ENCODE data around the gene ASPSCR1. TPM values are rescaled to one million over a fixed set of nuclear protein-coding genes. Genes with fewer than 3 reads are reported as not detected.

ASPSCR1 gene
- total and polyA plus RNA-seq, 2 of the 4 experiments (the other 2 are of a cell fraction) = 7.2 to 17.2 TPM

DNA sequence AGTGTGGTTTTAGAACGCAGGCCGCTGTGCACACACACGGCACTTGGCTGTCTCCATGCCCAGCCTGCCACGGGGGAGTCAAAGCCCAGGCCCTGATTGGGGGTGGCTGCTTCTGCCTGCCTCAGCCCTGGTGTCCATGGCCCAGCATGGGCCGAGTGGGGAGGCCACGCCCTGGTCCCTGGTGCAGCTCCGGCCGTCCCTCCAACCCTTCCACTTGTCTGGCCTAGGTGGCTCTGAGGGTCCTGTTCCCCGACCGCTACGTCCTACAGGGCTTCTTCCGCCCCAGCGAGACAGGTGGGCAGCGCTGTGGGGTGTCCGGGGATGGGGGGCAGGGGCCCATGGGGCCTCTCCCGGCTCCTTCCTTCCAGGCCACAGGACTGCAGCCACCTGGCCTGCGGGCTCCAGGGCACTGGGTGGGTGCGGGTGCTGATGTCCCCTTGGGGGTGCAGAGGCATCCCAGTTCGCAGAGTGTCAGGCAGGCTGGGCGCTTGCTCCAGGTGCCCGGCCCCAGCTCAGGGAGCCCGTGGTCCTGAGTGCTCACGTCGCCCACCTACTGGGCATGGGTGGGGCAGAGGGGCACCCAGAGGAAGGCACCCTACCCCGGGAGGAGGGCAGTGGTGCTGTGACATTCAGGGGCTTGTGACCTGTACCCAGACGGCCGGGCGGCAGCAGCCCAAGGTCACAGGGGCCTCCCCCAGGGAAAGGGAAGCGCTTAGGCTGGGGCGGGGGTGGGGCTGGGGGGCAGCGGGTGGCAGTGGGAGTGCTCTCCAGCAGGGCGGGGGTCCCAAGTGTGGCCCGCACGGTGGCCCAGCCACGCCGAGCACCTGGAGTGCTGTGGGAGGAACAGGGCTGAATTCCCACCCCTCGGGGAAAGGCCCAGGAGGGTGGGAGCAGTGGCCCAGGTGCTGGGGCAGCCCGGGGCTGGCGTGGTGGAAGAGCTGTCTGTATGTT lies 33.4 kb downstream of the ASPSCR1 start:
- H3K36me3 ChIP-seq (ENCODE audit: control insufficient read depth, insufficient read depth, low read length) = peaks cover 3% of the 10 kb centered on the region; the same call in 1 of the 2 replicates
- no TSS peak for BruUV-seq (replicated peaks)
- peaks cover 5% of the 10 kb centered on the region for H3K9me1 ChIP-seq (ENCODE audit: insufficient read depth, low read length)
- peaks cover 0 to 7% of the 10 kb centered on the region in 2 experiments; a peak in 2 of 4 replicates for H3K79me1 ChIP-seq (ENCODE audit: low read depth in 1 of 2, low read length in 2 of 2)
- H3K4me2 ChIP-seq (ENCODE audit: low read depth, low read length) = no peak overlapping the region
- ChIA-PET POLR2A (ENCODE audit: unreplicated experiment) (no interaction called here), CTCF (no interaction called here)
- H3K14ac ChIP-seq (replicated peaks; ENCODE audit: low read depth, low read length) = no peak overlapping the region
- no peak overlapping the region for H3K4me3 ChIP-seq (ENCODE audit: insufficient read depth, low read depth, low read length)
- dilution Hi-C loops (cut with HindIII; ENCODE audit: low sequenced_read_pairs, unreplicated experiment) (no loop called here), in situ Hi-C loops (cut with MboI; ENCODE audit: low sequenced_read_pairs) (no loop called here), intact Hi-C loops (cut with micrococcal nuclease) (no loop called here)
- H4K91ac ChIP-seq (ENCODE audit: insufficient read depth, low read depth, low read length) = no peak overlapping the region
- no peak overlapping the region for H2BK15ac ChIP-seq (ENCODE audit: low read depth, low read length)
- H3K27ac ChIP-seq (ENCODE audit: insufficient read depth, low read length) = no peak overlapping the region
- H2AK9ac ChIP-seq (replicated peaks; ENCODE audit: low read depth, low read length, poor library complexity) = peak overlapping the region; percentile 28
- H3K18ac ChIP-seq (ENCODE audit: low read depth, low read length) = no peak overlapping the region
- H3K27me3 ChIP-seq (ENCODE audit: control insufficient read depth, insufficient read depth, low read length) = no peaks in the 10 kb centered on the region
- DNase-seq (no peak), ATAC-seq (ENCODE audit: low read depth) (no peak)
- no peaks in the 10 kb centered on the region for H3K9me3 ChIP-seq (ENCODE audit: control insufficient read depth, insufficient read depth, low read length)
- no peak overlapping the region for H2BK120ac ChIP-seq (ENCODE audit: low read depth, low read length)
- H4K5ac ChIP-seq (ENCODE audit: low read depth, low read length) = no peak overlapping the region
- H2AK5ac ChIP-seq (ENCODE audit: low read depth, low read length) = no peak overlapping the region
- no peak overlapping the region for H3K56ac ChIP-seq (ENCODE audit: extremely low read depth, insufficient read depth, low read length)
- no peak overlapping the region for H2BK5ac ChIP-seq (ENCODE audit: low read depth, low read length, poor library complexity, severe bottlenecking)
- H3K9ac ChIP-seq (ENCODE audit: low read depth, low read length) = no peak overlapping the region
- H4K8ac ChIP-seq (ENCODE audit: low read depth in 2 of 2, low read length in 2 of 2) = no peak overlapping the region
- WGBS, 2 experiments (ENCODE audit: extremely low coverage in 2 of 2, insufficient read length in 1 of 2) = 93% methylated on average over 6 of the region's 39 CpGs; no CpG with 5 or more reads in 1 of the 2 experiments
- H3K4me1 ChIP-seq (ENCODE audit: control insufficient read depth, insufficient read depth, low read length) = peaks cover 7% of the 10 kb centered on the region
- no peak overlapping the region for H3K23ac ChIP-seq (ENCODE audit: low read depth, low read length)
- H2AFZ ChIP-seq (replicated peaks; ENCODE audit: low read length, poor library complexity) = no peak overlapping the region
- no peak overlapping the region for H3K4ac ChIP-seq (ENCODE audit: low read depth, low read length)
- no peak overlapping the region for H2BK20ac ChIP-seq (ENCODE audit: low read depth, low read length)
- no peaks in the 10 kb centered on the region; the same call in 1 of the 2 replicates for H4K20me1 ChIP-seq (ENCODE audit: insufficient read depth, low read length)
- no peak for TF ChIP-seq BHLHE40 (IDR thresholded peaks at IDR 0.05; ENCODE audit: low read depth, low read length)
- TF ChIP-seq, protein P1, sequence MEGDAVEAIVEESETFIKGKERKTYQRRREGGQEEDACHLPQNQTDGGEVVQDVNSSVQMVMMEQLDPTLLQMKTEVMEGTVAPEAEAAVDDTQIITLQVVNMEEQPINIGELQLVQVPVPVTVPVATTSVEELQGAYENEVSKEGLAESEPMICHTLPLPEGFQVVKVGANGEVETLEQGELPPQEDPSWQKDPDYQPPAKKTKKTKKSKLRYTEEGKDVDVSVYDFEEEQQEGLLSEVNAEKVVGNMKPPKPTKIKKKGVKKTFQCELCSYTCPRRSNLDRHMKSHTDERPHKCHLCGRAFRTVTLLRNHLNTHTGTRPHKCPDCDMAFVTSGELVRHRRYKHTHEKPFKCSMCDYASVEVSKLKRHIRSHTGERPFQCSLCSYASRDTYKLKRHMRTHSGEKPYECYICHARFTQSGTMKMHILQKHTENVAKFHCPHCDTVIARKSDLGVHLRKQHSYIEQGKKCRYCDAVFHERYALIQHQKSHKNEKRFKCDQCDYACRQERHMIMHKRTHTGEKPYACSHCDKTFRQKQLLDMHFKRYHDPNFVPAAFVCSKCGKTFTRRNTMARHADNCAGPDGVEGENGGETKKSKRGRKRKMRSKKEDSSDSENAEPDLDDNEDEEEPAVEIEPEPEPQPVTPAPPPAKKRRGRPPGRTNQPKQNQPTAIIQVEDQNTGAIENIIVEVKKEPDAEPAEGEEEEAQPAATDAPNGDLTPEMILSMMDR (conservative IDR thresholded peaks at IDR 0.05; ENCODE audit: low read depth, low read length) = no peak
- no peak for TF ChIP-seq CHD1 (IDR thresholded peaks at IDR 0.05; ENCODE audit: low read depth, low read length)
- TF ChIP-seq FOS (IDR thresholded peaks at IDR 0.05; ENCODE audit: low read depth, low read length) = no peak
- no peak for TF ChIP-seq MXI1 (IDR thresholded peaks at IDR 0.05; ENCODE audit: borderline replicate concordance, low read depth, low read length)
- TF ChIP-seq RFX5 (IDR thresholded peaks at IDR 0.05; ENCODE audit: low read depth, low read length) = no peak
- TF ChIP-seq SMC3 (IDR thresholded peaks at IDR 0.05; ENCODE audit: low read depth, low read length) = no peak
- no peak for TF ChIP-seq RCOR1 (IDR thresholded peaks at IDR 0.05; ENCODE audit: insufficient replicate concordance, low read length)
- TF ChIP-seq CEBPB (IDR thresholded peaks at IDR 0.05; ENCODE audit: low read depth, low read length) = no peak
- TF ChIP-seq NFE2L2 (IDR thresholded peaks at IDR 0.05; ENCODE audit: low read depth, low read length) = no peak
- TF ChIP-seq MAZ (IDR thresholded peaks at IDR 0.05; ENCODE audit: borderline replicate concordance, low read depth, low read length) = no peak
- no peak for TF ChIP-seq MAFK (IDR thresholded peaks at IDR 0.05; ENCODE audit: low read depth, low read length)
- no peak for TF ChIP-seq RAD21 (IDR thresholded peaks at IDR 0.05; ENCODE audit: low read length)
- no peak for TF ChIP-seq POLR2A (IDR thresholded peaks at IDR 0.05; ENCODE audit: low read depth, low read length)
- TF ChIP-seq, protein P2, sequence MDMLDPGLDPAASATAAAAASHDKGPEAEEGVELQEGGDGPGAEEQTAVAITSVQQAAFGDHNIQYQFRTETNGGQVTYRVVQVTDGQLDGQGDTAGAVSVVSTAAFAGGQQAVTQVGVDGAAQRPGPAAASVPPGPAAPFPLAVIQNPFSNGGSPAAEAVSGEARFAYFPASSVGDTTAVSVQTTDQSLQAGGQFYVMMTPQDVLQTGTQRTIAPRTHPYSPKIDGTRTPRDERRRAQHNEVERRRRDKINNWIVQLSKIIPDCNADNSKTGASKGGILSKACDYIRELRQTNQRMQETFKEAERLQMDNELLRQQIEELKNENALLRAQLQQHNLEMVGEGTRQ (IDR thresholded peaks at IDR 0.05; ENCODE audit: low read depth, low read length) = no peak
